ENCODE data around the gene ZCCHC2.

DNA sequence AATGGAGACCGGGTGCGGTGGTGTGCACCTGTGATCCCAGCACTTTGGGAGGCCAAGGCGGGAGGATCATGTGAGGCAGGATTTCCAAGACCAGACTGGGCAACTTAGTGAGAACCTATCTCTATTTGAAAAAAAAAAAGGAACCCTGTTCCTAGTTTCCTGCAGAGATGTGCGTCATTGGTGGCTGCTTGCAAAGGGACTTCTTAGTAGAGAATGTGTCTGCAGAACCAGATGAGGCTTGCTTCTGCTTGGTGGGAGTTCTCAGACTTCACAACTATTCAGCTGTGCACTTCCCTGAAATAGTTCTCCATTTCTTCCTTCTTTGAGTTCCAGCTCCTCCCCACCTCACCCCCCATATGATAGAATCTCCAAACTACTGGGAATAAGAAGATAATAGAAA lies 22.3 kb downstream of the ZCCHC2 start:
- TF ChIP-seq, protein P1, sequence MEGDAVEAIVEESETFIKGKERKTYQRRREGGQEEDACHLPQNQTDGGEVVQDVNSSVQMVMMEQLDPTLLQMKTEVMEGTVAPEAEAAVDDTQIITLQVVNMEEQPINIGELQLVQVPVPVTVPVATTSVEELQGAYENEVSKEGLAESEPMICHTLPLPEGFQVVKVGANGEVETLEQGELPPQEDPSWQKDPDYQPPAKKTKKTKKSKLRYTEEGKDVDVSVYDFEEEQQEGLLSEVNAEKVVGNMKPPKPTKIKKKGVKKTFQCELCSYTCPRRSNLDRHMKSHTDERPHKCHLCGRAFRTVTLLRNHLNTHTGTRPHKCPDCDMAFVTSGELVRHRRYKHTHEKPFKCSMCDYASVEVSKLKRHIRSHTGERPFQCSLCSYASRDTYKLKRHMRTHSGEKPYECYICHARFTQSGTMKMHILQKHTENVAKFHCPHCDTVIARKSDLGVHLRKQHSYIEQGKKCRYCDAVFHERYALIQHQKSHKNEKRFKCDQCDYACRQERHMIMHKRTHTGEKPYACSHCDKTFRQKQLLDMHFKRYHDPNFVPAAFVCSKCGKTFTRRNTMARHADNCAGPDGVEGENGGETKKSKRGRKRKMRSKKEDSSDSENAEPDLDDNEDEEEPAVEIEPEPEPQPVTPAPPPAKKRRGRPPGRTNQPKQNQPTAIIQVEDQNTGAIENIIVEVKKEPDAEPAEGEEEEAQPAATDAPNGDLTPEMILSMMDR (IDR thresholded peaks at IDR 0.05; ENCODE audit: low read length) = no peak
- no peak for TF ChIP-seq EZH2 (IDR thresholded peaks at IDR 0.05; ENCODE audit: borderline replicate concordance, low read length)

Data from OCI-LY1 (cell line).